CD4-positive, alpha-beta T cell treated with Interleukin-15 for 4 hours (primary cell): ENCODE data around the gene VEGFB.
A peak's percentile ranks its signal among the peaks of the same experiment; 100 is the strongest.

Experiments
- DNase-seq: peaks from one replicate; pipeline ENCODE4 v3.0.0-alpha.2; 2020; ENCODE audit warnings: low spot score

Gene VEGFB, protein sequence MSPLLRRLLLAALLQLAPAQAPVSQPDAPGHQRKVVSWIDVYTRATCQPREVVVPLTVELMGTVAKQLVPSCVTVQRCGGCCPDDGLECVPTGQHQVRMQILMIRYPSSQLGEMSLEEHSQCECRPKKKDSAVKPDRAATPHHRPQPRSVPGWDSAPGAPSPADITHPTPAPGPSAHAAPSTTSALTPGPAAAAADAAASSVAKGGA

GRCh38 chr11:64233913-64234586 is at the start of gene VEGFB:
Gene VEGFB (plus strand): TSS chr11:64234584. CDS start chr11:64234834, 250 bp downstream.
- DNase-seq, result peak; percentile 74

DNA sequence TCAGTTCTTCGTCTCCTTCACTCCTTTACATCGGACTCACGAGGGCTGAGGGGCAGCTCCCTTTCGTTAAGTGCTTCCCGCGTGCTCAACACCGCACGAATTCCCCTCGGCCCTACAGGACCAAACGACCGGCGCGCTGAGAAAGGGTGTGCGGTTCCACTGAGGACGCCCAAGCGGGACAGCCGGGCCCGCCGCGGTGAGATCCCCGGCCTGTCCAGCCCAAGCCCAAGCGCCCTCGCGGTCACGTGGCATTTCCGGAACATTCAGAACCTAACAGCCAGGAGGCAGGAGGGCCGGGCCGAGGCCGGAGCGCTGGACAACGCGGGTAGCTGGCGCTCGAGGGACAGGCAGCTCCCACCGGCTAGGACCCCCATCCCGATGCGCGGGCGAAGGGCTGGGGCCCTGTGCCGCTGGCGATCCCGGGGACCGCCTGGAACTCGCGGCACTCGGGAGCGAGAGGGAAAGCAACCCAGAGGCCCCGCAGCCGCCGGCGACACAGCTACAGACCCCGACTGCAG is 49.1 kb upstream of the VEGFB start:
- no peak for DNase-seq

DNA sequence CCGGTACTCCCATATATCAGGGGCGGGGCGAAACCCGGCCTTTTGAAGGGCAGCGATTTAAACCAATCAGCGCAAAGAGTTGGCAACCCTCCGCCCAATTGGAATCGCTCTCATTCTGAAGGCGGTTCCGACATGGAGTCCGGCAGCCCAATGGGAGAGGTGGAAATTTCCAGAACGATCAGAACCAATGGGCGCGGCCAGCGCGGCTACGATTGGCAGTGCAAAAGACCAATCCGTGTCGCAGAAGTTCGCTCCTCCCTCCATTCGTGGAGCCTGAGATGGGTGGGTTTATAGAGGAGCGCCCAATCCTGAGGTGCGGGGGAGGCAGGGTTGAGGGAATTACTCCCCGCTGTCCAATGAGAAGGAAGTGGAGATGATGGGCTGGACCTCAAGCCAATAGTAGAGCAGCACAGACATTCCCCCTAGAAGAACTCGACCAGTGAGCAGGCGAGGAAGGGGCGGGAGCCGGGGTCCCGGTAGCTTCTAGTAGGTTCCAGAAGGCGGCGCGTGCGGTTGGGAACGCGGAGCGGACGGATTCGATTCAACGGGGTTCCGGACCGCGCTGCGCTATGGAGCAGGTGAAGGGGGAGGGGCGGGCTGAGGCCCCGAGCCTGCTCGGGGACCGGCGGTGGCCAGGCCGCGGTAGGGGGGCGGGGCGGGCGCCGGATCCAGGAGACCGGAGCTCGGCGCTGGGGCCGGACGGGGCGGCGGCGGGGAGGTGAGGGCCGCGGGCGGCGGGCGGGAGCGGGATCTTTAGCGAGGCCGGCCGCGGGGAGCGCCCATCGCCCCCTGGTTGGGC is 48.5 kb upstream of the VEGFB start, which contains the start of gene STIP1:
Gene STIP1 (plus strand): TSS at position 479 of the 799 bp plus-strand sequence. CDS start 91 bp downstream, at position 570.
- peak; percentile 100 for DNase-seq

DNA sequence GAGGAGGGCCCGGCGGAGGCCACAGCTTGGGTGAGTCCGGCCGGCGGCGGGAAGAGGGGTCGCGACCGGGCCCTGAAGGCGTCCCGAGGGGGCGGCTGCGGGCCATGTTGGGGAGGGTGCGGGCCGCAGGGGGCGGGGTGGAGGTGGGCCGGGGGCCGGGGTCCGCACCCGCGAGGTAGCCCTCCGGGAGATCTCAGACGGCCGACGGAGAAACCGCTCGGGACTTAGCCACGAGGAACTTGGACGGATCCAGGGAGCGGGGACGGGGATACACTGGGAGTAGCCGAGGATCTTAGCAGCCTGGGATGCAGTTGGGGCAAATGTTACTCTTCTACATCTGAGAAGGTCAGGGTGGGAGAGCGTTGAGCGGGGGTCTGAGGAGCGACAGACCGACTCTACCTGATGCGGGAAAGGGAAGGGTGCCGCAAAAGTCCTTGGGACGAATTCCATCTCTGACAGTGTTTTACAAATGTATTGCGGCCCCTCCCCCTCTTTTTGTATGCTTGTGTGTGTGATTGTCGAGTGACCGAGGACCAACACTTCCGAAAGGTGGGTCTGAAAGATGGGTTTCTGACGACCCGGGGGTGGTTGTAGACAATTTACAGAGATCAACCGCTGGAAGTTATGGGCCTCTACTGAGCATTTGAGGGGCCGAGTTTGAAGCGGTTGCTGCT is 47.8 kb upstream of the VEGFB start:
- peak; percentile 55 for DNase-seq

GRCh38 chr11:64192434-64192833 is 42.0 kb upstream of the VEGFB start:
- DNase-seq, result no peak

DNA sequence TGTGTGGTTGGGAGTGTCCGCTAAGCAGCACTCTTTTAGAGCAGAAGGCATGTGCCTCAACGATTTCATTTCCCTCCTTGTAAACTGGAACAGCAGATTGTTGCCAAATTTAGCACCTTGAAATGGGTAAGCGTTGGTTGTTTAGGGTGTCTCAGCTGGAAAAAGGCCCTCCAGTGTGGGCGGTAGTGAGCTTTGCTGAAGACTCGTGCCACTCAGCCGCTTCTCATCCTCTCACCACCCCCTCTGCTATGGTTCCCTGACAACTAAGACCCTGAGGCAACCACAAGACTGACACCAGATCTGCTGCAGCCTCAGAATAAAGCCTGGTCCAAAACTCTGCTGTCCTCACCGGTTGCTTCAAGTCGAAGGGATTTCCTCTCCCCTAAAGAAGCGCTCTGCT is 37.8 kb upstream of the VEGFB start:
- DNase-seq, result no peak

GRCh38 chr11:64198511-64198910 is 35.9 kb upstream of the VEGFB start:
- DNase-seq, result no peak

DNA sequence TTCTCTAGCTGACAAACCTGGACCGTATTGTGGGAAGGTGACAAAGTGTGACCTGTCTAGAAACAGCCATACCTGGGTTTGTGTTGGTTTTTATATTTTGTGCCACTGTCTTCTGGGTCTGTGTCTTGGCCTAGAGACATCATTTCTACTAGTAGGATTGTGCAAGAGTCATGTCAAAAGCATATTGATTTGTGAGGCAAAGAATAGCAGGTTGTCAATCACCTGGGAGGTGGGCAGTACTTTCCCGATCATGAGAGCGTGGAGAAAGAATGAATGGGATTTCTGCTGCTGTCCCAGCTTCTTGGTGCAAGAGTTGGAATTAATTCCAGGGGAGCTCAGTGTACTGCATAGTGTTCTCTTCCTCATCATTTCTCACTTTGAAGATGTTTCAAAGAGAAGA is 32.8 kb upstream of the VEGFB start:
- DNase-seq, result no peak

- no peak for DNase-seq
Observed at GRCh38 chr11:64202992-64203391, 31.4 kb upstream of the VEGFB start.

DNA sequence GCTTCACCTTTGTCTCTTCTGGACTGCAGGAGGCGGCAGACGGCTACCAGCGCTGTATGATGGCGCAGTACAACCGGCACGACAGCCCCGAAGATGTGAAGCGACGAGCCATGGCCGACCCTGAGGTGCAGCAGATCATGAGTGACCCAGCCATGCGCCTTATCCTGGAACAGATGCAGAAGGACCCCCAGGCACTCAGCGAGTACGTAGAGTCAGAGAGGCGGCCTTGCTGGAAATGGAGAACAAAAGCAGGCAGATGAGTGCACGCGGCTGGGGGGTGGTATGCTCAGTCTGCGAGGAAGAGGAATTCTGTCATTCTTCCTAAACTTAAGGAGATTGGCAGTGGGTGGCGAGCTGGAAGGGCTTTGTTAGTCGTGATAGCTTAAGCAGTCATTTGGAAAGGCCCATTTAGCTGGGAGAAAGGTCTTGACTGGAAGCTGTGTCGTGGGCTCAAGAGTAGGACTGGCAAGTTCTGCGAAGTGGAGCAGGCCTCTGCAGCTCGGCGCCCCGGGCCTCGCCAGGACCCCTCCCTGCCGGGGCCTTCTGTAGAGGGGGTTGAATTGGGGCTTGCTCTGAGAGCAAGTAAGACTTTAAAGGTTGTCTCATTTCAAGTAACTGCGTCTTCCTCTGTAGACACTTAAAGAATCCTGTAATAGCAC is 30.8 kb upstream of the VEGFB start:
- no peak for DNase-seq

DNA sequence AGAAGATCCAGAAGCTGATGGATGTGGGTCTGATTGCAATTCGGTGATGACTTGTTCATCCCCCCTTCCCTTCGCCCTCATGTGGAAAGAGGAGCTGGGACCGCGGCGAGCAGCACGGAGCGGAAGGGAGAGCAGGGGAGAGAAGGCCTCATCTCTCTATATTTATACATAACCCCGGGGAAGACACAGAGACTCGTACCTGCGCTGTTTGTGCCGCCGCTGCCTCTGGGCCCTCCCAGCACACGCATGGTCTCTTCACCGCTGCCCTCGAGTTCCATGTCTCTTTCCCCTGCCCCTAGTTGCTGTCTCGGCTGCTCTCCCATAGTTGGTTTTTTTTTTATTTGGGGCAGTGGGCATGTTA is 30.3 kb upstream of the VEGFB start:
- no peak for DNase-seq

GRCh38 chr11:64204464-64204989 is 29.9 kb upstream of the VEGFB start:
- peak; percentile 89 for DNase-seq

DNA sequence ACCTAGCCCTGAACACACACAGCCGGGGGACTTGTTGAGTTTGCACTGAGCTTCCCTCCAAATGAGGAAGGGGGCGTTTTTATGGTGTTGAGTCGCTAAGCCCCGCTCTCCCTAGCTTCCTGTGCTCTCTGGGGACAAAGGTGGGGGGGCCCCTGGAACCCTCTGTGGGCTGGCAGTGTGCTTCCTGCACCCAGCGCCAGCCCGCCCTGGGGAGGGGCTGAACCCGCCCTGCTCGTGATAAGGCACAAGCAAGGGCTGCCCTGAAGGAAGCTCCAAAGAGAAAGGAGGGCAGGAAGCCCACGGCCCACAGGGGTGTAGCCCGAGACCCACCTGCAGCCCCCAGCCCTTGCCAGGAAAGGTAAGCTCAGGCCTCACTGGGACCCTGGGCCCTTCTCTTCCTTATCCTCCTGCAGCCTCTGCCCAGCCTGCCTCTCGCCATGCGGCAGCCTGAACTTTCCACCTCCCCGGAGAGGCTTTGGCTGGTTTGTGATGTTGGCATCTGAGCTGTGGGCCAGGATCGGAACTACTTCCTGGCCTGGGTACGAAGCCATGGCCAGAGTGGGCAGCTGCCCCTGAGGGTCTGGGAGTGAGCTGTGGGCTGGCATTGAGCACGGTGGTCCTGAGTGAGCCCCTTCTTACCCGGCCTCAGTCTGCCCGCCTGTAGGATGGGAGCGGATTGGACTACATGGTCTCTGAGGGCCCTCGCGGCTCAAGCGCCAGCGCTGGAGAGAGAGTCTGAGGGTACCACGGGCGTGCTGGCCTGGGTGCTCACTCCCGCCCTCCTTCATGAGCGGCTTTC is 27.7 kb upstream of the VEGFB start, which contains the start of gene FERMT3:
Gene FERMT3 (plus strand): TSS at position 265 of the 799 bp plus-strand sequence. CDS start 644 bp downstream, outside the sequence.
- DNase-seq, result peak; percentile 73

- peak; percentile 79 for DNase-seq
Observed at GRCh38 chr11:64207256-64208085, 26.9 kb upstream of the VEGFB start.

DNA sequence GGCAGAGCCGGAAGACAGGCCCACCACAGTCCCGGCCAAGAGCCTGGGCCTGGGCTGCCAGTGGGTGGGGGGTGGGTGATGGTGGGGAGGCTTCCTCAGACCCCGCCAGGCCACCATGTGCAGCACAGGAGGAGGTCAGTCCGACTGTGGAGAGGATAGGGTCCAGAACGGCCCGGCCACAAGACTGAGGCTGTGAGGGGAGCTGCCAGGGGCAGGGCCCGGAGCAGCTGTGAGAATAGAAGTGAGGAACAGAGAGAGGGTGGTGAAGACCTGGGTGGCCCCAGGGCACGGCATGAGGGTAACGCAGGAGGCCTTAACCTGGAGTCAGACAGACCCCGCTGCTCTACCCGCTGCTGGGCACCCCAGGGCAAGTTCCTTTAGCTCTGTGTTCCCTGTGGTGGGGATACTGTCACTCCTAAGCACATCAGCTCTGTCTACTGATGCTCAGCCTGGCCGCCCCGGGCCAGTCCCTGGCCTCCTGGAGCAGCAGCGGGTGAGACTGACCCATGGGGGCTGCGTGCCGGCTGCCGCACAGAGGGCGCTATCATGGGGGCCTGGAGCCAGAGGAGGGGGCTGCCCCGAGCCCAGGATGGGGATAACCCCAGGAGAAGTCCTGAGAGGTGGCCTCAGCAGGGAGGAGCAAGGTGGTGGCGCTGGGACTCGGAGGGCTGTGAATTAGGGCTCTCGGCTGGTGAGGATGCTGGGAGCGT is 26.1 kb upstream of the VEGFB start:
- DNase-seq, result no peak

DNA sequence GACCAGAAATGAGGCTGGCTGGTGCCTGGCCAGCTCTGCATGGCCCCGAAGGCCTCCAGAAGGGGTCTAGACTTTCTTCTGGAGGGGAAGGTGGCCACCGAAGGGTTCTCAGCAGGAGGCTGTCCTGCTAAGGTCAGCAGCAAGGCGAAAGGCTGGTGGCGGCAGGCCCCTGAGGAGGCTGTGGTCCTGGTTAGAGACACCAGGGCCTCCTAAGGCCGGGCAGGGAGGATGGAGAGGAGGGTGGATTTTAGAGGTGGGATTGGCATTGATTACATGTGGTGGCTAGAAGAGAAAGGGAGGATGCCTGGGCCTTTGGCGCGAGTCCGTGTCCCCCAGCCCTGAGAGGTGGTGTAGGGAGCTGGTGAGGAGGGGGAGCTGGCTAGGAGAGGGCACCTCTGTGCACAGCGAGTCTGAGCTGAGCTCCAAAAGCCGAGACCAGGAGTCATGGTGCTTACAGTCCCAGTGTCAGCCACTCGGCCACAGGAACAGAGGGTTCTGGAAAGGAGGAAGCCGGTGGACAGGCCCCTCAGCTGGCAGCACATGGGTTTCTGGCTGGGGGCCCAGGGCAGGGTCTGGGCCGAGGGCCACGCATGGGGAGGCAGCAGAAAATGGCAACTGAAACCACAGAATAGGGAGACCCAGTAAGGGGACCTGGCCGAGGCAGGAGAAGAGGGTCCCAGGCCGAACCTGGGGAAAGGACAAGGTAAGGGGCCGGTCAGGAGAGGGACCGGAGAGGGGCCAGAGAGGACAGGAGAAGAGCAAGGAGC is 25.4 kb upstream of the VEGFB start:
- DNase-seq, result no peak

- no peak for DNase-seq
Observed at GRCh38 chr11:64209563-64209843, 24.9 kb upstream of the VEGFB start.

DNA sequence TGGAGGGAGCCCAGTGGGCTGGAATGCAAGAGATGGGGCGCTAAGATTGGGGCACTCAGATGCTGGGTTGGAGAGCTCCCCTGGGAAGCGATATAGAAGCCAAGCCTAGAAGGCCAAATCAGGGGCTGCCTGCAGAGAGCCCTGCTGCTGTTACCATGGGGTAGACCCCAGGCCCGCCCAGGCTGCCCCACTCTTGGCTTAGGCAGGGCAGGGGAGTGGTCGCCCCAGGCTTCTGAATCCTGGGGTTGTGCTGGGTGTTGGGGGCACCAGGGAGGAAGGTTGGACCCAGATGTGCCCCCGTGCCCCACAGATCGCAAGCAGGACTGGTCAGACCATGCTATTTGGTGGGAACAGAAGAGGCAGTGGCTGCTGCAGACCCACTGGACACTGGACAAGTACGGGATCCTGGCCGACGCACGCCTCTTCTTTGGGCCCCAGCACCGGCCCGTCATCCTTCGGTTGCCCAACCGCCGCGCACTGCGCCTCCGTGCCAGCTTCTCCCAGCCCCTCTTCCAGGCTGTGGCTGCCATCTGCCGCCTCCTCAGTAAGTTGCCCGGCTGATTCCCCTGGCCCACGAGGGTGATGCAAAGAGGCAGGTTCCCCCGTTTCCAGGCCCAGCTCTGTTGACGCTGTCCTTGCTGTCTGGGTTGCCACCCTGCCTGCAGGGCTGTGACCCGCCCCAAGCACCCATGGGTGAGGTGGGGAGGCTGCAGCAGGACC is 23.9 kb upstream of the VEGFB start:
- DNase-seq, result no peak
